ENCODE data around the gene OTOF.

Gene OTOF

GRCh38 chr2:26500406-26500805 is 22.5 kb upstream of the OTOF start:
- DNase-seq (ENCODE audit: low read depth, low spot score): no peak

DNA sequence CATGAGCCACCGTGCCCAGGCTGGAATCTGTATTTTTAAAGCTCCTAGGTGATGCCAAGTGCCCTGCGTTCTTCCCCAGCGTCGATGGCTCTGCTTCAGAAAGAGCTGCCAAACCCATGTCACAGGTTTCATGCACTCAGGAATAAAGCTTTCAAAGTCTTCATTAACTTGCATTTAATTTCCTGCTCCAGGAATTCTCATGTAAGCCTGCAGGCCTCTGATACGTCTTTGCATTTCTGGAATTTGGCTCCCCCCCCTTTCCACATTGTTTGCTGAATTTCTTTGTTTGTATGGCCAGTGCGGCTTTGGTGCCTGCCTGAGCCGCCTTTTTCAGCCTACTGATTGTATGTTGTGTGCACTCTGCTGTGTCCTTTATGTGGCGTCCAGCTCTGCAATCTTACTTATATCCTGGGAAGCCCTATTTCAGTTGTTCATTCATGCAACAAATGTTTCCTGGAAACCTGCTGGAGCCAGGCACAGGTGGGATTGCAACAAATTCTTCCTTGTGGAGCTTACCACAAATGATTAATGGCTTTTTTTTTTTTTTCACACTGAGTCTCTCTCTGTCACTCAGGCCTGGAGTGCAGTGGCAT is 17.9 kb upstream of the OTOF start:
- DNase-seq (ENCODE audit: low read depth, low spot score): no peak

DNA sequence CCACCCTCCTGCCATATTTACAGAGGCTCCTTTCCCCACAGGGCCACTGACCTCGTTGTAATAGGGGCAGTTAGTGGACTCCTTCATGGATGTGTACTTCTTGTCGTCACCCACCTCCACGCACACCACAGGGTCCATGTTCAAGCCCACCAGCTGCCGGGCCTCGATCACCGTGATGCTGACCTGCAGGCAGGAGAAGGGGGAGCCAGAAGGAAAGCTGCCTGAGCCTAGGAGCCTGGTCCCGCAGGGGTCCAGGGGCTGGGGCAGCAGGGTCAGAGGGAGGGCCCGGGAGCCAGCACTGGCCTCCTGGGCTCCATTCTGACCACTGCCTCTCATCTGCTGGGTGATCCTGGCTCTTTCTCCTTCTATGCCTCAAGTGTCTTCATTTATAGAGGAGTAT is 17.0 kb upstream of the OTOF start:
- DNase-seq (ENCODE audit: low read depth, low spot score): no peak

DNA sequence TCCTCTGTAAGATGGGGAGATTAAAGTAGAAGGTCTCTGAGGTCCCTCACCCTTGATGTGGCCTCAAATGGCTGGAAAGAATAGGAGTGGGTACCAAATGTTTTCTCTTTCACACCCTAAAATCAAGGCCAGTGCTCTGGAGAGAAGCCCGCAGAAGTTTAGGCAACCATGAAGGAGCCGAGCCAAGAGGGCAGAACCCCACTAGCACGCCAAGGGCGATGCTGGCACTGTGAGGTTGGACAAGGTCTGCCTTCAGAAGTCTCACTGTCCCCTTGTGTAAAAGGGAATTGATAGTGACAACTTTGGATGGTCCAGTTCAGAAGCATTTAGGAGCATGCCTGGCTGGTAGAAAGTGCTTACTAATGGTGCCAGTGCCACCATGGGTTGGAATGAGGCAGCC is 16.3 kb upstream of the OTOF start:
- DNase-seq (ENCODE audit: low read depth, low spot score): no peak

DNA sequence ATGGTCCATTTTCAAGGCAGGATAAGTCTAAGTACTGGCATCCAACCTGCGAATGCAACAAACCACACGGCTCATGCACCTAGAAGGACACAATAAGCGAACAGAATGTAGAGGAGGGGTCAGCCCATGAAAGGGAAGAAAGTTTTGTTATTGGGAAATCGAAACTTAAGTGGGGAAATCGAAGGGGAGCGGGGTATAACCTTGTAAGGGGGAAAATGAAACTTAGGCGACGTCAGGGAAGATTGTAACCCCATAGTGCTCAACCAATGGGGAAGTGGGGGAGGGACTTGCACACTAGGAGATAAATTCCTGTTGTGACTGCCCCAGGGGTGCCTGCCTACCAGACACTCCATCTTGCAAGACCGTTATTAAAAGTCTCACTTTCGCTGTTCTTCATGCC is 15.6 kb upstream of the OTOF start:
- no peak for DNase-seq (ENCODE audit: low read depth, low spot score)

GRCh38 chr2:26492749-26493515 is 15.0 kb upstream of the OTOF start:
- no peak for DNase-seq (ENCODE audit: low read depth, low spot score)

DNA sequence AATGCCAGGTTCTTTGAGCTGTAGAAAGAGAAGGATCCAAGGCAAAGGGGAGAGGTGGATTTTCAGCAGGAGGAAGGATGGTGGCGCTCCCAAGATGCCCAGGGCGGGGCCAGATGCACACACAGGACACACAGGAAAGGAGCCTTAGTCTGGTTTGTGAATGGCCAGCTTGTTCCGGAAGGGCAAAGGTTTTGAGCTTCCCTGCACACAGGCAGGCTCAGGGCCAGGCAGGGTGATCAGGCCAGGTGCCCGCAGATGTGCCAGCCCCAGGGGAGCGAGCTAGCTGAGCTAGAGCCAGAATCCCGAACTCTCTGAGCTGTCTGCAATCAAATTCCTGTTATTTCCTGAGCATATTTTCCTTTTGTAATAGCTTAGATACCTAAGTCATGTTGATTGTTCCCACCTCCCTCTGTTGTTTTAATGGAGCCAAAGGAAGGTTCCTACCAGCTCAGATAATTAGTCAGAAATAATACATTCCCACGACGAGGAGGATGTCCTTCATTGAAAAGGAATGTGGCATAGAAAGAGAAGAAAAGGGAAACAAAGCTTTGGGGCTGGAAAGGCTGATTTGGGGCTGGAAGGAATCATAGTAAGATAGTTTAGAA is 13.7 kb upstream of the OTOF start:
- DNase-seq (ENCODE audit: low read depth, low spot score): no peak

GRCh38 chr2:26489213-26489850 is 11.4 kb upstream of the OTOF start:
- no peak for DNase-seq (ENCODE audit: low read depth, low spot score)

DNA sequence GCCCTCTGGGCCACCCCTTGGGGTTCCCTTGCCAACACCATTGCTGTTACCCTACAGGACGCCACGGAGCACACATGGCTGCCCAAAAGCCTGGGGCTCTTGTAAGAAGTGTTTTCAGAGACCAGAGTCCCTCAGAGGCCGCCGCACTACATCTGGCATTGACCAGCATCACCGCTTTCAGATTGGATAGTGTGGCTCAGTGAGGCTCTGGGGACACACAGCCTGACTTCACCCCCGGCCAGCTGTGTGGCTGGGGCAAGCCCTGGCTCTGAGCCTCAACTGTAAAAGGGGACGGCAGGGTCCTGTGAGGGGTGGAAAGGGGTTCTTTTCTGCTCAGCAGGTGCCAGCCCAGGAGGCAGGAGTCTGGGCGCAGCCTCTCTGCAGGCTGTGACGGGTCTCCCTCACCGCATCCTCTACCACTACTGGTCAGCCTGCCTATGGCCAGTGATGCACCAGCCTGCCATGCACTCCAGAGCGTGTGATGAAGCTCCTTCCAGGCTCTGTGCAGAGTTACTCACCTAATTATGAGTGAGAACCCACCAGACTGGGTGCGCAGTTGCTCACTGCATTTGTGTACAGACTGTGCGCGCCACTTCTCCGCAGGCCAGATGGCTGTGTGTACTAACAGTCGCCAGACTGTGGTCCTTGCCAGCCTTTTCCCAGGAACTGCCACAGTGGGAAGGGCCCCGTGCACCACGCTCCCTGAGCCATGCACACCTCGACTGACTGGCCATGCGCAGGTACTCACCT is 10.7 kb upstream of the OTOF start:
- no peak for DNase-seq (ENCODE audit: low read depth, low spot score)

DNA sequence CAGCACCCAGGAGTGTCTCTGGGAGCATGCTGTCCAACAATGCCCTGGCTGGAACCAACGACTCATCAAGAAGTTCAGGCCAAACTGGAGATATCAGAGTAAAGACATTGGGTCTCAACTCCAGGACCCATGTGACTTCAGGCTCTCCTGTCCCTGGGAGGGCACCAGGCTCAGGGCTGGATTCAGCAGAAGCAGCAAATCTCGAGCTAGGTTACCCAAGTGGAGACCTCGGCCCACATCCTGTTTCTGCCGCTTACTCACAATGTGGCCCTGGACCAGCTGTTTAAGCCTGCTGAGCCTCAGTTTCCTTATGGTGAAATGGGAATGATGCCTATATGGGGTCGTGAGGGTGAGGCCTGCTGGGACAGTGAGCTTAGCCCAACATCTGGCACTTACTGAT is 9.3 kb upstream of the OTOF start:
- no peak for DNase-seq (ENCODE audit: low read depth, low spot score)

DNA sequence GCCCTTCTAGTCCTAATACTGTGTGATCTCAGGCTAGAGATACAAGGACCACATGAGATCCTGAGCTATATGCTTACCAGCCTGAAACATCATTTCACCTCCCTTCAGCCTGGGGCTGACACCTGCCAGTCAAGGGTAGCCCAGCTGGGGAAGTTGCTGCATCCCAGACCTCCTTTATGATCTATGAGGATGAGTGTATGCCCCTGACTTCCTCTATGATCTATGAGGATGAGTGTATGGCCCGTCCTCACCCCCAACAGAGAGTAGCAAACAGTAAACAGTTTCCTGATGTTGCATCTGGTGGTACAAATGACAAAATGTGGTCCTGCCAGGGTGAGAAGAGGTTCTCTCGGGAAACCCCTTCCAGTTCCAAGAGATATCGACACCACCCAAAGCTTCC is 8.9 kb upstream of the OTOF start:
- DNase-seq (ENCODE audit: low read depth, low spot score): no peak

DNA sequence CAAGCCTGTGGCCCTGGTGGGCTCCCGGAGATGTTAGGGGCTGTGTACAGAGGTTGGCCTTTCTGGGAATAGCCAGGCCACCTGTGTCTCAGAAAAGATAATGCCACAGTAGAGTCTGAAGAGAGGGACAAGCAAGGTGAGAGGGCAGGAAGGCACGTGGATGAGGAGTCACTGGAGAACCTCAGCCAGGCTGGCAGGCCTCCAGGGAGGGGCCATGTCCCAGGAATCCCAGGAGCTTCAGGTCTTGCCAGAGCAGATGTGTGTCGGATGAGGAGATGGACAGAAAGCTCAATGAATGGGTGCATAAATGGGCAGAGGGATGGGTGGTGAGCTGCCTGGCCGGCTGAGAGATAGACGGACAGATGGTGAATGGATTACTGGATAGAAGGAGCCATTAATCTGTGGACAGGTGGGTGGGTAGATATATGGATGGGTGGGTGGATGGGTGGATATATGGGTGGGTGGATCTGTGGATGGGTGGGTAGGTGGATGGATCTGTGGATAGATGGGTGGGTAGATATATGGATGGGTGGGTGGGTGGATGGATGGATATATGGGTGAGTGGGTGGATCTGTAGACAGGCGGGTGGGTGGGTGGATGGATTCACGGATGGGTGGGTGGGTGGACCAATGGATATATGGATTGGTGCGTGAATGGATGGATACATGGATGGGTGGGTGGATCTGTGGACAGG is 7.9 kb upstream of the OTOF start:
- DNase-seq (ENCODE audit: low read depth, low spot score): no peak

- DNase-seq (ENCODE audit: low read depth, low spot score): no peak
Measured at GRCh38 chr2:26485099-26485498, 7.2 kb upstream of the OTOF start.

GRCh38 chr2:26484579-26484978 is 6.7 kb upstream of the OTOF start:
- DNase-seq (ENCODE audit: low read depth, low spot score): no peak

DNA sequence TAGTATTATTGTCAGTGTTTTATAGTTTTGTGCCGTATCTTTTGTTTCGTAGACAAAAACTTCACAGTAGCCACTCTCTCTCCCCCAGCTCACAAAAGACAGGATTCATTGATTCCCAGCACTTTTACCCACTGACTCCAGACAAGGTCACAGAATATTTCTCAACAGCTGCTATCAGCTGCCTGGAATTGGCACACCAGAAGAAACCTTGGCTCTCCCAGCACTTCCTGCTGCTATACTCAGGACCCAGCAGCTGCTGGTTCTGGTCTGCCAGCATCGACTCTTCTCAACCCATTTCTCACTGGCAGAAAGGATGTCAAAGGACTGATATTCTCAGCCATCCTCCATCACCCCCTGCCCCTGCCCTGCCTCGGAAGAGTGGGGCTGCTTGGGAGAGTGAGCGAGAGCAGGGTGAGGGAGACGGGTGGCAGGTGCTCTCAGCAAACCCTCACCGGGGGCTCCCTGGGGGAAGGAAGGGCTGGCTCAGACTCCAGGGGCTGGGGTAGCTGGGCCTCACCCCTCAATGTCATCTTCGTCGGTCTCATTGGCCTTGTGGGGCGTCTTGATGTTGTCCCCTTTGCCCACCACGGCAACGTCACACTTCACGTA is 6.1 kb upstream of the OTOF start:
- DNase-seq (ENCODE audit: low read depth, low spot score): no peak

DNA sequence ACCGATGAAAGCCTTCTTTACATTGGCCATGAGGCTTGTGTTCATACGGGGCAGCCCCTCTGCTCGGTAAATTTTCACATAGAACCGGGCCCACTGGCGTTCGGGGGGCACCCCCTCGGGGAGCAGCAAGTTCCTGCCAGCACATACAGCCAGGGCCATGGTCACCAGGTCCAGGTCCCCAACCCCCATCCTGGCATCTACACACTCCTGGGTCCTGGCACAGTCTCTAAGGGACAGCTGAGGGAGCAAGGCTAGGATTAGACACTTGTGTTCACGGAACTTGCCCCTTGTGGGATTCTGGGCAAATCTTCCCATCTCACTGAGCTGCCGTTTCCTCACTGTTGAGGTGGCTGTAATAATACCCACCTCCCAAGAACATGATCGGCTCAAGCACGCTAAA is 5.6 kb upstream of the OTOF start:
- no peak for DNase-seq (ENCODE audit: low read depth, low spot score)

DNA sequence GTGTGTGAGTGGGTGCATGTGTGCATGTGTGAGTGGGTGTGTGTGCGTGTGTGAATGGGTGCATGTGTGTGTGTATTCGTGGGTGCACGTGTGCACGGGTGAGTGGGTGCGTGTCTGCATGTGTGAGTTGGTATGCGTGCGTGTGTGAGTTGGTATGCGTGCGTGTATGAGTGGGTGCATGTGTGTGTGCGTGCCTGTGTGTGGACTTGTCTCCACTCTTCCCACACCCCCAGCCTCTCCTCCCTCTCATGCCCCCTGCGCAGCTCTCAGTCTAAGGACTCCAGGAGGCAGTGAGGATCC is 5.1 kb upstream of the OTOF start:
- DNase-seq (ENCODE audit: low read depth, low spot score): no peak

GRCh38 chr2:26482211-26483026 is 4.5 kb upstream of the OTOF start:
- no peak for DNase-seq (ENCODE audit: low read depth, low spot score)

- DNase-seq (ENCODE audit: low read depth, low spot score): no peak
Measured at GRCh38 chr2:26481706-26482105, 3.8 kb upstream of the OTOF start.

All from activated naive CD8-positive, alpha-beta T cell treated with anti-CD3 and anti-CD28 coated beads, Interleukin-2, amount 50 U/mL, for 16 hours (primary cell).